Measurements from ENCODE around the gene RAB11FIP5. TPM values are rescaled to one million over a fixed set of nuclear protein-coding genes. Genes with fewer than 3 reads are reported as not detected.

The RAB11FIP5 gene
- total RNA-seq, 1 donor from 2014 or later, result 25.4 TPM

DNA sequence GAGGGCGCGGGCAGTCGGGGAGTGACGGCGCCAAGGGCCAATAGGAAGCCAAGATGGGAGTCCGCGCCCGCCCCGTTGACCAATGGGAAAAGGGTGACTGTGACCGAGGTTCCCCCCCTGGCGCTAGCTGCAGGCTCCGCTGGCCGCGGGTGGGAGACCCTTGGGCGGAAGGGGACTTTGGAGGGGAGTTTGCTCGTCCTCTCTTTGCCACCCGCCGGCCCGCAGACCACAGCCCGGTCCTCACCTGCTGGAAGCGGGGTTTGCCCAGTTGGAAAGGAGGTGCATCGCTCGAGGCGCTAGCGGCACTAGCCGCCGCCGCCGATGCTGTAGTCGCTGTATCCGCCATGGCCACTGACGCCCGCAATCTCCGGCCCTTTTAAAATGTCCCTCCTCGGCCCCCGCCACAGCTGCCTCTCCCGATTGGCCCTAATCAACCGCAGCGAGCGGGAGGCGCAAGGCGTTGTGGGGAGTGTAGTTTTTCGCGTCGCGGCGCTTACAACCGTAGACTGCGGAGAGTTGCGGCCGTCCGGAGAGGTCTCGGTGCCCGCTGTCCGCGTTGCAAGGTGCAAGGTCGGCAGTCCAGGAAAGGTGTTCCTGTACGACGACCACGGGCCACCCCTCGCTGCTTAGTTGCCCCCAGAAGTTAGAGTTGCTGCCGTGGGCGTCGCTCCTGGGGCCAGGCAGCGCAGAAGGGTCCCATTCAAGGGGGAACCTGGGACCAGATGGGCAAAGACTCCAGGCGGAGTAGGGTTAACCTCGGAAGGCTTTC is 41.2 kb downstream of the RAB11FIP5 start, which contains the start of gene SFXN5:
SFXN5 (minus strand) TSS at position 353 of the 769 bp plus-strand sequence; CDS start at position 346, 7 bp downstream.
- Mint-ChIP-seq H3K36me3 (peaks cover 3% of the 10 kb centered on the region), H3K4me3 (peak within 1 kb of the TSS; percentile 91), H3K9me3 (no peaks in the 10 kb centered on the region), H3K27ac (peak within 1 kb of the TSS; percentile 95), H3K4me1 (peaks cover 29% of the 10 kb centered on the region), H3K27me3 (ENCODE audit: low read depth) (no peaks in the 10 kb centered on the region)
- TF ChIP-seq, protein P1, sequence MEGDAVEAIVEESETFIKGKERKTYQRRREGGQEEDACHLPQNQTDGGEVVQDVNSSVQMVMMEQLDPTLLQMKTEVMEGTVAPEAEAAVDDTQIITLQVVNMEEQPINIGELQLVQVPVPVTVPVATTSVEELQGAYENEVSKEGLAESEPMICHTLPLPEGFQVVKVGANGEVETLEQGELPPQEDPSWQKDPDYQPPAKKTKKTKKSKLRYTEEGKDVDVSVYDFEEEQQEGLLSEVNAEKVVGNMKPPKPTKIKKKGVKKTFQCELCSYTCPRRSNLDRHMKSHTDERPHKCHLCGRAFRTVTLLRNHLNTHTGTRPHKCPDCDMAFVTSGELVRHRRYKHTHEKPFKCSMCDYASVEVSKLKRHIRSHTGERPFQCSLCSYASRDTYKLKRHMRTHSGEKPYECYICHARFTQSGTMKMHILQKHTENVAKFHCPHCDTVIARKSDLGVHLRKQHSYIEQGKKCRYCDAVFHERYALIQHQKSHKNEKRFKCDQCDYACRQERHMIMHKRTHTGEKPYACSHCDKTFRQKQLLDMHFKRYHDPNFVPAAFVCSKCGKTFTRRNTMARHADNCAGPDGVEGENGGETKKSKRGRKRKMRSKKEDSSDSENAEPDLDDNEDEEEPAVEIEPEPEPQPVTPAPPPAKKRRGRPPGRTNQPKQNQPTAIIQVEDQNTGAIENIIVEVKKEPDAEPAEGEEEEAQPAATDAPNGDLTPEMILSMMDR (IDR thresholded peaks at IDR 0.05; ENCODE audit: unreplicated experiment), result no peak
- DNase-seq (ENCODE audit: low spot score in 2 of 2, unreplicated experiment in 2 of 2), result peak; percentile 98 to 99

DNA sequence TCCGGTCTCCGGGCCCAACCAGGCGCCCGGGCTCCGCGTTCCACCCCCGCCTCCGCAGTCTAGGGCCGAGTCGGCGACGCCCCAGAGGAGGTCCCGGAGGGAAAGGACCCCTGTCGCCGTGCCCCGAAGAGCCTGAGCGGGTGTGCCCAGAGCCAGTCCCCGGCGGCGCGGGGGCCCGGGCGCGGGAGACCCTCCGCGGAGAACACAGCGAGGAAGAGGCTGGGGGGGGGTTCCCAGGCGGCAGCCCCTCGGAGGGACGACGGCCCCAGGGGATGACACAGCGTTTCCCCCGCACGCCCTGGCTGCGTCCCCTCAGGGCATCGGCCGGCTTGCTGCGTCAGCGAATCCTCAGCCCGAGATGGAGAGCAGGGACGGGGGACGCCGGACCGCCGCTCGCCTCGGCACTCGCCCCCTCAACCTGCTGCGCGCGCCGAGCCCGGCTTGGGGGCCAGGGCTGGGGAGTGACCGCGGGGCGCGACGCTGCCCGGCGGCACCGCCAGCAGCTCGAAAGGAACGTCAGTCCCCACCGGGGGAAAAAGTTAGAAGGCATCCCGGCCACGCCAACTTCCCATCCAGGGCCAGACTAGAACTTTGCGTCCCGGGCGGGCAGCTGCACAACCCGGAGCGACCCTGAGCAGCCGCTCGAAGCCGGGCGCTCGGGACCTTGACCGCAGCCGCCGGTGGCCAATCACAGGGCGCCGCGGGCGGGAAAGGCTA is 41.9 kb downstream of the RAB11FIP5 start:
- H3K4me1 Mint-ChIP-seq, result peaks cover 29% of the 10 kb centered on the region
- peak; percentile 59 to 79 for DNase-seq (ENCODE audit: low spot score in 2 of 2, unreplicated experiment in 2 of 2)
- peak overlapping the region; percentile 91 for H3K4me3 Mint-ChIP-seq
- H3K9me3 Mint-ChIP-seq, result no peaks in the 10 kb centered on the region
- peaks cover 3% of the 10 kb centered on the region for H3K36me3 Mint-ChIP-seq
- H3K27me3 Mint-ChIP-seq (ENCODE audit: low read depth), result no peaks in the 10 kb centered on the region
- TF ChIP-seq, protein P1 (IDR thresholded peaks at IDR 0.05; ENCODE audit: unreplicated experiment), result no peak
- peak overlapping the region; percentile 69 for H3K27ac Mint-ChIP-seq

DNA sequence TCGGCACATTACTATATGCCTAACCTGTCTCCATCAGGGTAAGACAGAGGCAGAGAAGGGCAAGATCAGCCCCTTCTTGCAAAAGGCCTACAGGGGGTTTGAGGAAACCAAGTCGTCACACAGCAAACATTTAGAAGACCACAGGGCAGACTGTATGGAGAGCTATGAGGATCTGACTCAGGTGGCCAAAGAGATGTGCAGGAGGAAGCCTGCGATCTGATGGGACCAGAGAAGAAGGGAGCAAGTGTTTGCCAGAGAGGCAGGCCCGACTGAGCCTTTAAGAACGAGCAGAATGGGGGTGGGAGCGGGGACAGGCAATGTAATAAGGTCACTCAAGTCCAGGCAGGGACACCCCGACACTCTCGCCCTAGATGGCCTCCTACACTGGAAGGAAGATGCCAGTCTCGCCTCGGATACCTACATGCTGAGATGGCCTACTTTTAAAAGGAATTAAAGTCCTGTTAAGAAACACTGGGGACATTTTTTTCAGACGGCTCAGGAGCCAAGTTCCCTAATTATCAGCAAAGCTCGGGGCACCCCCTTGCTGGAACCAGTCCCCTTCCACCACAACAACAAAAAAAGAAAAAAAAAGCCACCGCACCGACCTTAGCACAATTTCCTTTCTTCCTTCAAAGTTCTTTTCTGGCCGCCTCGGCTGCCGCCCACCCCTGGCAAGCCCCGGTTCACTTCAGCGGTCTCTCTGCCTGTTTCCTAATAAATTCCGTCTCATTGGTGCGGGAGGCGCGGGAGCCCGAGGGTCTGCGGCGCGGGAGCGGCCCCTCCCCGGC is 42.7 kb downstream of the RAB11FIP5 start:
- no peak for DNase-seq (ENCODE audit: low spot score in 2 of 2, unreplicated experiment in 2 of 2)
- TF ChIP-seq, protein P1 (IDR thresholded peaks at IDR 0.05; ENCODE audit: unreplicated experiment), result no peak
- Mint-ChIP-seq H3K27ac (peak overlapping the region; percentile 64), H3K27me3 (ENCODE audit: low read depth) (no peaks in the 10 kb centered on the region), H3K9me3 (no peaks in the 10 kb centered on the region), H3K36me3 (peaks cover 3% of the 10 kb centered on the region), H3K4me1 (peaks cover 29% of the 10 kb centered on the region), H3K4me3 (peak overlapping the region; percentile 91)

DNA sequence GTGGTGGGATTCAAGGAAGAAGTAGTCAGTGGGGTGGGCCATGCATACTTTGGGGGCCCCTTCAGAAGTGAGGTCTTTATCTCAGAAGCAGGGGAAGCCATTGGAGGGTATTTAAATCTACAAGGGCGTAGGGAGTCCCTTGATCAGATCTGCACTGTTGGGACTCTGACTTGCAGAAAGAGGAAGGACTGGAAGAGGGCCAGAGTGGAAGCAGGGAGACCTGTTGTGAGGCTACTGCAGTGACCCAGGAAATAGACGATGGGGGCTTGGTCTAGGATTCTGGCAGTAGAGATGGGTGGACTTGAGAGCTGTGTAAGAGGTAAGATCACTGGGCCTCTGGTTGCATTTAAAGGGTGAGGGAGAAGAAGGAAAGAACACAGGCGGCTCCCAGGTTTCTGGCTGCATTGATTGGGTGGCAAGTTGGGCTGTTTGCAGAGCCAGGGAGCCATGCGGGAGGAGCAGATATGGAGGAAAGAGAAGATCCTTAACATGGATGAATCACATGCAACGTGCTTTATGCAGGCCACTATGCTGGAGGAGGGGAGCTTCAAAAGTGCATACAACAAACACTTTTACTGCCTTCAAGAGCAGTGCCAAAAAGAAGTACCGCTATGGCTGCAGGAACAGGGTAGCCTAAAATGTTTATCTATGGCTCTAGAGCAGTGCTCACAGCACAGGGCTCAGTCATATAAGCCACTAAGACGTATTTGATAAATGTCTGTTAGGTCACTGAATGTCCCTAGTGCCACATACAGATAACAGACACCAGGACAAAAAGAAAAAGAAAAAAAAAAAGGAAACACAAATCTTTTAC is 43.5 kb downstream of the RAB11FIP5 start:
- no peak overlapping the region for H3K27ac Mint-ChIP-seq
- H3K27me3 Mint-ChIP-seq (ENCODE audit: low read depth), result no peaks in the 10 kb centered on the region
- no peaks in the 10 kb centered on the region for H3K9me3 Mint-ChIP-seq
- no peak for DNase-seq (ENCODE audit: low spot score in 2 of 2, unreplicated experiment in 2 of 2)
- peaks cover 33% of the 10 kb centered on the region for H3K4me1 Mint-ChIP-seq
- H3K36me3 Mint-ChIP-seq, result peaks cover 1% of the 10 kb centered on the region
- H3K4me3 Mint-ChIP-seq, result peak overlapping the region; percentile 91
- TF ChIP-seq, protein P1 (IDR thresholded peaks at IDR 0.05; ENCODE audit: unreplicated experiment), result no peak

DNA sequence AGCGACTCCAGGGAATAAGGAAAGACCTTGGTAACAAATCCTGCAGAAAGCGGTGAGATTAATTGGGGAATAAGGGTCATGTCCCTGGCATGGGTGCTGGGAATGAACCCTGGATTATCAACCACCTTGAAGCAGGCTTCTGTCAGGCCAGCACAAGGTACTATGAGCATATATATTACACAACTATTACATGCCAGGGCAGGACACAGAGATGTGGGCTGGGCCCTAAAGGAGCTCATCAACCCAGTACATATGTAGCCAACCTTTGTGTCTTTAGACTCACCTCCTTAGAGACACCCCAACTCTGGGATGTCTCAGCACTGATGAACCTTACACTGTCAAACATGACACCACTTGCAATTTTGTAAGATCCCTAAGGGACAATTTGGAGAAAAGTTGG is 44.6 kb downstream of the RAB11FIP5 start:
- Mint-ChIP-seq H3K27me3 (ENCODE audit: low read depth) (no peaks in the 10 kb centered on the region), H3K27ac (no peak overlapping the region), H3K4me1 (peaks cover 38% of the 10 kb centered on the region), H3K9me3 (no peaks in the 10 kb centered on the region), H3K36me3 (no peaks in the 10 kb centered on the region), H3K4me3 (no peak overlapping the region)
- DNase-seq (ENCODE audit: low spot score in 2 of 2, unreplicated experiment in 2 of 2), result no peak
- TF ChIP-seq, protein P1 (IDR thresholded peaks at IDR 0.05; ENCODE audit: unreplicated experiment), result no peak

Measured in mesothelial cell of epicardium (in vitro differentiated cells).